GM19455 (cell line): ENCODE data around the gene OR13J1.
"Not testable (repeated sequence)": the region's sequence is repeated elsewhere in the genome, so short reads cannot be mapped to it uniquely, and the experiment has no call there.

Experiments used
- ATAC-seq: cut with Tn5 transposase; IDR thresholded peaks from one replicate; pipeline ENCODE4 v1.9.1; 2021; ENCODE audit not compliant: unreplicated experiment

The OR13J1 gene

GRCh38 chr9:35905051-35905781 is 35.0 kb upstream of the OR13J1 start:
- no peak for ATAC-seq

- ATAC-seq, result no peak
These were observed 34.1 kb upstream of the OR13J1 start for GRCh38 chr9:35904338-35904737.

DNA sequence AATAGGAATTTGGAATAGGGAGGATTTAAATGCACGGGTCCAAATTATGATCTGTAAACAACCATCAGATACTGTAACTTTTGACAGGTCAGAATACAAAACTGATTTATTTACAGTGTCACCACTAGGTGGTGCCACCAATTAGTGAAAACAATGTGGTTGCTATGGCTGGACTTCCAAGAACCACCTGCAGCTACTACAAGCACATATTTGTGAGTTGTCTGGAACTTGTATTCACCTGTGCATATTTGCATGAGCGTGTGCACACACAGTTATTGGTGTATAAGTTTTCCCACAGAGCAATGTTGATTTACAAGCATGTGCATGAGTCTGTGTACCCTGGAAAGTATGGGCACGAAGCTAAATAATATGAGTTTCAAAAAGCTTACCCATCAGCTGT is 32.8 kb upstream of the OR13J1 start:
- ATAC-seq, result no peak

DNA sequence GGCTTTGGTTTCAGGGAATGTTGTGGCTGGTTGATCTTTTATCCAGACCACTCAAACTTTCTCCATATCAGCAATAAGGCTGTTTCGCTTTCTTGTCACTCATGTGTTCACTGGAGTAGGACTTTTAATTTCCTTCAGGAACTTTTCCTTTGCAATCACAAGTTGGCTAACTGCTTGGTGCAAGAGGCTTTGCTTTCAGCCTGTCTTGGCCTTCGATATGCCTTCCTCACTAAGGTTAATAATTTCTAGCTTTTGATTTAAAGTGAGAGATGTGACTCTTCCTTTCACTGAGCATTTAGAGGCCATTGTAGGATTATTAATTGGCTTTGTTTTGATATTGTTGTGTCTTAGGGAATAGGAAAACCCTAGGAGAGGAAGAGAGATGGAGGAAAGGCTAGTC is 28.8 kb upstream of the OR13J1 start:
- no peak for ATAC-seq

DNA sequence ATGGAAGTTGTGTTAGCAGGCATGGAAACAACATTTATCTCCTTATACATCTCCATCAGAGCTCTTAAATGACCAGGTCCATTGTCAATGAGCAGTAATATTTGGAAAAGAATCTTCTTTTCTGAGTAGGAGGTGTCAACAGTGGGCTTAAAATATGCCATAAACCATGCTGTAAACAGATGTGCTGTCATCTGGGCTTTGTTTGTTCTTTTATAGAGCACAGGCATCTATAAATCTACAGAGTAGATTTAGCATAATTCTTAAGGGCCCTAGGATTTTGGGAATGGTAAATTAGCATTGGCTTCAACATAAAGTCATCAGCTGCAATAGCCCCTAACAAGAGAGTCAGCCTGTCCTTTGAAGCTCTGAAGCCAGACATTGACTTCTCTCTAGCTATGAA is 28.1 kb upstream of the OR13J1 start:
- ATAC-seq, result no peak

DNA sequence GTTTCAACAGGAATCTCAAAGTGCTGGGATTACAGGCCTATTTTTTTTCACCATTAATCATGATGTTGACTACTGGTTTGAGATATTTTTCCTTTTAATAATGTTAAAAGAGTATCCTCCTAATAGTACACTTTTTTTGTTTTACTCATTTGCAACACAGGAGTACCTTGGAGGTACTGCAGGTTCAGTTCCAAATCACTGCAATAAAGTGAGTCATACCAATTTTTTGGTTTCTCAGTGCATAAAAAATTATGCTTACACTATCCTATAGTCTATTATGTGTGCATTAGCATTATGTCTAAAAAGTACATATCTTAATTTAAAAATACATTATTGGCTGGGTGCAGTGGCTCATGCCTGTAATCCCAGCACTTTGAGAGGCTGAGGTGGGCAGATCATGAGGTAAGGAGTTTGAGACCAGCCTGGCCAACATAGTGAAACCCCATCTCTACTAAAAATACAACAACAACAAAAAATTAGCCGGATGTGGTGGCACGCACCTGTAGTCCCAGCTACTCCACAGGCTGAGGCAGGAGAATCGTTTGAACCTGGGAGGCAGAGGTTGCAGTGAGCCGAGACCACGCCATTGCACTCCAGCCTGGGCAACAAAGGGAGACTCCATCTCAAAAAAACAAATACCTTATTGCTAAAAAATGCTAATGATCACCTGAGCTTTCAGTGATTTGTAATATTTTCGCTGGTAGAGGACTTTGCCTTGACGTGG is 27.3 kb upstream of the OR13J1 start:
- ATAC-seq, result not testable (repeated sequence)

DNA sequence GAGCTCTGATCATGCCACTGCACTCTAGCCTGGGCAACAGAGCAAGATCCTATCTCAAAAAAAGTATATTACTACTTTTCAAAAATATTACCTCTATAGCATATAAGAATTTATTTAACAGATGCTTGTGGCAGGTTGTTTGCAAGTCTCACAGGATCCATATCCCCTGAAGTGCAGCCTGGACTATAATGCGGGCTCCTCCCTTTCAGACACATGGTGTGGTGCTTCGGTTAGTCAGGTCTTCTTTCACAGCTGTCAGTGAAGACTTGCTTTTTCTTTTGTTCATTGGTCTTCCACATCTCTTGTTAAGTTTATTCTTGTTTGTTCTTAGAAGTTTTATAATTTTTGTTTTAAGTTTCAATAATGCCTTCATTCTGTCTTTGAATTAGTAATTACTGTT is 26.4 kb upstream of the OR13J1 start:
- ATAC-seq, result no peak

GRCh38 chr9:35892051-35892450 is 21.9 kb upstream of the OR13J1 start:
- ATAC-seq, result no peak

DNA sequence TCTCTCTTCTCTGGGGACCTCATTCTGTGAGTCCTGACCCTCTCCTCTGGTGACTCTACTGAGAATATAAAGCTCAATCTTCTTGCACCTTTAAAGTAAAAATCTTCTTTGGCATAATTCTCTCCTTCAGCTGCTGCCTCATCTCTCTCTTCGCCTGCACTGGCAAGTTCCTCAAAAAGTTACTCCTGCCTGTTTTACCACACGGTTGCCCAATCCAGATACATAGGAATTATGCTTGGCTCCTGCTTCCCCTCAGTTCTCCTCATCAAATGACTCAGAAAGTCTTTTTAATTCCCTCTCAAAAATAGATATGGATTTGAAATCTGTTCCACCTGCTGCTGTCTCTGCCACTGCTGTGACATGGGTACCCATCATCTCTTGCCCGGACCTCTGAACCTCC is 21.4 kb upstream of the OR13J1 start:
- ATAC-seq, result no peak

DNA sequence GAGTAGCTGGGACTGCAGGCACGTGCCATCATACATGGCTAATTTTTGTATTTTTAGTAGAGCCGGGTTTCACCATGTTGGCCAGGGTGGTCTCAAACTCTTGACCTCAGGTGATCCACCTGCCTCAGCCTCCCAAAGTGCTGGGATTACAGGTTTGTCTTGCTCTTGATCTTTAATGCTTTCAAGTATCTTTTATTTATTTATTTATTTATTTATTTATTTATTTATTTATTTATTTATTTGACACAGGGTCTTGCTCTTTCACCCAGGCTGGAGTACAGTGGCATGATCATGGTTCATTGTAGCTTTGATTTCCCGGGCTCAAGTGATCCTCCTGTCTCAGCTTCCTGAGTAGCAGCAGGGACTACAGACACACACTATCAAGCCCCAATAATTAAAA is 14.7 kb upstream of the OR13J1 start:
- ATAC-seq, result not testable (repeated sequence)

- ATAC-seq, result no peak
These were observed 12.8 kb upstream of the OR13J1 start for GRCh38 chr9:35882996-35883395.

GRCh38 chr9:35882263-35882848 is 12.2 kb upstream of the OR13J1 start:
- ATAC-seq, result no peak

GRCh38 chr9:35872505-35872904 is 2.3 kb upstream of the OR13J1 start:
- no peak for ATAC-seq

GRCh38 chr9:35871545-35871944 is 1.3 kb upstream of the OR13J1 start:
- no peak for ATAC-seq

DNA sequence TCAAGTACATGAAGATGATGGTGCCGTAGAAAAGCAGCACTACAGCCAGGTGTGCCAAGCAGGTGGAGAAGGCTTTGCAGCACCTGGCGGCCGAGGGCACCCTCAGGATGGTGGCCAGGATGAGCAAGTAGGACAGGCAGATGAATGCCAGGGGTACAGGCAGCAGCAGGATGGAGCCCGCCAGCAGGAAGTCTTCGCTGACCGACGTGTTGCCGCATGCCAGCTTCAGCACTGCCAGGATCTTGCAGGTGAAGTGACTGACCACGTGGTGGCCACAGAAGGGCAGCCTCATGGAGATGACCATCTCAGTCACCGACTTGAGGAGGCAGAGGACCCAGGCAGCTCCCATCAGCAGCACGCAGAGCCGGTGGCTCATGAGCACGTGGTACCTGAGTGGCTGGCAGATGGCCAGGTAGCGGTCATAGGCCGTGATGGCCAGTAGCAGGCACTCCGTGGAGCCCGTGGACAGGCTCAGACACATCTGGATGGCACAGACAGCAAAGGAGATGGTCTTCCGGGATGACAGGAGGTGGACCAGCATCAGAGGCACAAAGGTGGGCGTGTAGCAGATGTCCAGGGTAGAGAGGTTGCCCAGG is 482 bp downstream of the OR13J1 start:
- no peak for ATAC-seq

DNA sequence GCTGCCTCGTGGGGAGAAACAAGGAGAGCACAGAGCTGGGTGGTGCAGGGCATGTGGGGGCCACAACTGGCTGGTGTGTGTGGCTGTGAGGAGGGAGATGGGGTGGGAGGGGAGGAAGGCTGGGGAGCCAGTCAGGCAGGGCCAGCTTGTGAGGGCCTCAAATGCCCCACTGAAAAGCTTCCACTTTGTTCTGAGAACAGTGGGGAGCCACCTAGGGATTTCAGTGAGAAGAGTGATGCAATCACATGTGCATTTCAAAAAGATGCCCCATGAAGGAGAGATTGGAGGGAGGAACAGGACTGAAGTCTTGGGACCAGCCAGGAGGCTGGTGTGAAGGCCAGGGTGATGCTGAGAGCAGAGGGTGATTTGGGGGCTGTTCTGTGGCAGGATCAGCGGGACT is 1.3 kb downstream of the OR13J1 start:
- ATAC-seq, result no peak

GRCh38 chr9:35867538-35867937 is 2.7 kb downstream of the OR13J1 start:
- no peak for ATAC-seq

DNA sequence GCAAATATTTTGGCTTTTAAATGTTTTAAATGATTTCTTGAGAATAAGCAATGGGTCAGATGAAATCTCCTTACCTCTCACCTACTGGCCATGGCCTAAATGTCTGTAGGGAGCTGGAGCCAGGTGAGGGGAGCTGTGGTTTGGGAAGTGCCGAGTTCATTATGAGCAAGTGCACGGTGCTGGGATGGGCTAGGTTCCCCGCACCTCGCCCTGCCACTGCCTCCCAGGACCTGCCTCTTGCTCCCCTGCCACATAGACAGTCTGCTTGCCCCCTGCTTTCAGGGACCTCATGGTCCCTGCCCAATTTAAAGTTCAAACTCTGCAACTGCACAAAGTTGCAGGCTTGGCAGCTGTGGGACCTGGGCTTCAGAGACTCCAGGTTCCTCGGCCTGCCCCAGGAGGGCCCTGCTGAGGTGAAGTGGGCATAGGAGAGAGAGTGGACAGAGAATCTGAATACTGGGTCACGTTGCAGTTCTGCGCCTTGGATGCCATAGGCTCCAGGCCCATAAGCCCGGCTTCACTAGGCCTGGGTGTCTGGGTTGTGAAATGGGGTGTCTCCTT is 5.4 kb downstream of the OR13J1 start:
- ATAC-seq, result no peak

DNA sequence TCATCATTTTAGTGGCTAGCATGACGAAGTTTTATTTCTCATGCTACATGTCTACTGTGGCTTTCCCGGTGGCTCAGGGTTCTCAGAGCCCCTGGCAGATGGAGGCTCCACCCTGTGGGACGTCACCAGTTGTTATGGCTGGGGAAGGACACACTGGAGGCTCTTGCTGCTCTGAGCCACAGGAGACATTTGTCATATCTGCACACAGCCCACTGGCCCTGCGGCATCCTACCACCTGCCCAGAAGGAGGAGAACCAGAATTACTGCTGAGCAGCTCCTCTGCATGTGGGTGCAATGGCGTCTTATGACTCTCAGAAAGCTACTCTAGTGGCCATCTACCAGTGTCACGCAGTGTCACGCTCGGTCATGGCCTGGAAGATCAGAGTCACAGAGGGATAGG is 6.6 kb downstream of the OR13J1 start:
- ATAC-seq, result no peak

GRCh38 chr9:35862328-35862727 is 7.9 kb downstream of the OR13J1 start:
- ATAC-seq, result no peak

GRCh38 chr9:35861161-35861897 is 8.9 kb downstream of the OR13J1 start:
- ATAC-seq, result no peak
